Osteoblast (primary cell): Measurements from ENCODE around the gene FDX2. TPM values are rescaled to one million over a fixed set of nuclear protein-coding genes. Genes with fewer than 3 reads are reported as not detected.

Experiments
- DNase-seq: peaks from one replicate; pipeline ENCODE4 v3.0.0; 2011; ENCODE audit warnings: low spot score, mixed read lengths; ENCODE audit not compliant: insufficient read length; ENCODE audit errors: missing footprints
- H2AFZ ChIP-seq: 2 replicates; pipeline ENCODE4 v1.6.0; 2011; ENCODE audit warnings: mild to moderate bottlenecking, low read length
- H3K27ac ChIP-seq: 2 replicates; pipeline ENCODE4 v1.5.1; 2011; ENCODE audit warnings: mild to moderate bottlenecking, low read depth, low read length, moderate library complexity
- H3K27me3 ChIP-seq: 2 replicates; pipeline ENCODE4 v1.6.0; 2012; ENCODE audit warnings: mild to moderate bottlenecking, control low read depth, inconsistent platforms, low read length, moderate library complexity; ENCODE audit not compliant: insufficient read depth
- H3K36me3 ChIP-seq: 2 replicates; pipeline ENCODE4 v1.5.1; 2011; ENCODE audit warnings: mild to moderate bottlenecking, low read length, control low read depth, moderate library complexity; ENCODE audit not compliant: insufficient read depth
- H3K4me1 ChIP-seq: 2 replicates; pipeline ENCODE4 v1.5.1; 2011; ENCODE audit warnings: mild to moderate bottlenecking, low read length, control low read depth, moderate library complexity; ENCODE audit not compliant: insufficient read depth
- H3K4me2 ChIP-seq: 2 replicates; pipeline ENCODE4 v1.6.0; 2011; ENCODE audit warnings: mild to moderate bottlenecking, low read length; ENCODE audit not compliant: insufficient read depth
- H3K4me3 ChIP-seq: fragments of 200-600 bp; sonication (generic); 3 replicates; pipeline ENCODE4 v1.5.1; 2012; ENCODE audit warnings: mild to moderate bottlenecking, low read length, inconsistent platforms; ENCODE audit not compliant: insufficient read depth
- H3K79me2 ChIP-seq: 2 replicates; pipeline ENCODE4 v1.6.0; 2012; ENCODE audit warnings: mild to moderate bottlenecking, low read length, control low read depth, inconsistent platforms; ENCODE audit not compliant: insufficient read depth
- H3K9me3 ChIP-seq: 2 replicates; pipeline ENCODE4 v1.5.1; 2011; ENCODE audit warnings: low read depth, low read length, control low read depth
- H4K20me1 ChIP-seq: 2 replicates; pipeline ENCODE4 v1.6.0; 2012; ENCODE audit warnings: mild to moderate bottlenecking, low read length, control low read depth; ENCODE audit not compliant: insufficient read depth
- CTCF ChIP-seq: IDR thresholded peaks from 2 replicates; pipeline ENCODE4 v1.5.1; 2011; ENCODE audit warnings: mild to moderate bottlenecking, low read depth, low read length, moderate library complexity; ENCODE audit errors: extremely low read depth
- total RNA-seq: library from RNA; depleted of rRNA; stranded (reverse); fragments of >200 nt; gene quantifications from 2 replicates; pipeline ENCODE4 v1.2.3, GENCODE V29; 2012

The FDX2 gene
- total RNA-seq, 1 donor, result 17.7 TPM

- peak; percentile 74 for DNase-seq
- no peaks in the 10 kb centered on the region for H3K79me2 ChIP-seq
- H3K4me2 ChIP-seq, result no peak overlapping the region
- H3K27me3 ChIP-seq, result no peaks in the 10 kb centered on the region
- no peak overlapping the region for H3K4me3 ChIP-seq
- H4K20me1 ChIP-seq, result peaks cover 6% of the 10 kb centered on the region
- no peak overlapping the region for H3K27ac ChIP-seq
- no peak for TF ChIP-seq CTCF
- no peaks in the 10 kb centered on the region for H3K4me1 ChIP-seq
- no peaks in the 10 kb centered on the region for H3K9me3 ChIP-seq
- peaks cover 40% of the 10 kb centered on the region for H3K36me3 ChIP-seq
- no peak overlapping the region for H2AFZ ChIP-seq
Observed at GRCh38 chr19:10362259-10362658, 46.4 kb upstream of the FDX2 start.

GRCh38 chr19:10361569-10362011, 45.8 kb upstream of the FDX2 start:
- Histone ChIP-seq H4K20me1 (peaks cover 6% of the 10 kb centered on the region), H3K79me2 (no peaks in the 10 kb centered on the region), H3K9me3 (no peaks in the 10 kb centered on the region), H3K4me2 (no peak overlapping the region), H3K4me3 (no peak overlapping the region), H3K27ac (no peak overlapping the region), H3K36me3 (peaks cover 38% of the 10 kb centered on the region), H2AFZ (no peak overlapping the region), H3K27me3 (no peaks in the 10 kb centered on the region), H3K4me1 (no peaks in the 10 kb centered on the region)
- no peak for TF ChIP-seq CTCF
- DNase-seq, result peak; percentile 71

- H4K20me1 ChIP-seq, result no peaks in the 10 kb centered on the region
- H3K4me2 ChIP-seq, result no peak overlapping the region
- peaks cover 51% of the 10 kb centered on the region for H3K36me3 ChIP-seq
Observed at GRCh38 chr19:10356431-10356830, 40.6 kb upstream of the FDX2 start.

GRCh38 chr19:10353793-10354391, 38.1 kb upstream of the FDX2 start:
- peak; percentile 87 for DNase-seq
- Histone ChIP-seq H3K4me2 (no peak overlapping the region), H3K79me2 (no peaks in the 10 kb centered on the region), H3K27ac (no peak overlapping the region), H2AFZ (no peak overlapping the region), H4K20me1 (no peaks in the 10 kb centered on the region), H3K4me1 (no peaks in the 10 kb centered on the region), H3K27me3 (no peaks in the 10 kb centered on the region), H3K36me3 (peaks cover 50% of the 10 kb centered on the region), H3K9me3 (no peaks in the 10 kb centered on the region), H3K4me3 (no peak overlapping the region)
- TF ChIP-seq CTCF, result no peak

More at GRCh38 chr19:10356431-10356830, 40.6 kb upstream of the FDX2 start:
- Histone ChIP-seq H2AFZ (no peak overlapping the region), H3K4me3 (no peak overlapping the region), H3K27me3 (no peaks in the 10 kb centered on the region), H3K79me2 (no peaks in the 10 kb centered on the region), H3K27ac (no peak overlapping the region), H3K9me3 (no peaks in the 10 kb centered on the region), H3K4me1 (no peaks in the 10 kb centered on the region)
- no peak for TF ChIP-seq CTCF
- peak; percentile 26 for DNase-seq
